SK-N-SH treated with all-trans-retinoic acid at 6 μM for 48 hours (cell line): ENCODE measurements around the gene TCEA2.

Source experiments
- ATAC-seq: fragments of 200-7000 bp; cut with Tn5 transposase; 3 replicates; pipeline ENCODE4 v1.9.1; 2020; ENCODE audit warnings: mild to moderate bottlenecking, moderate library complexity
- ARNTL ChIP-seq: fragments of 450-650 bp; formaldehyde crosslinking; IDR thresholded peaks from 2 replicates; pipeline ENCODE4 v1.5.0; 2020; ENCODE audit warnings: low read depth, mild to moderate bottlenecking, moderate library complexity, borderline replicate concordance
- BACH2 ChIP-seq: fragments of 250-450 bp; sonication (Bioruptor Pico); IDR thresholded peaks from 2 replicates; pipeline ENCODE4 v1.9.0; 2021; ENCODE audit warnings: mild to moderate bottlenecking, borderline replicate concordance
- CSDC2 ChIP-seq: fragments of 250-450 bp; sonication (Bioruptor Pico); IDR thresholded peaks from 2 replicates; pipeline ENCODE4 v1.5.0; 2020; ENCODE audit warnings: mild to moderate bottlenecking, moderate library complexity
- CSRNP3 ChIP-seq: fragments of 250-450 bp; sonication (Bioruptor Pico); IDR thresholded peaks from 2 replicates; pipeline ENCODE4 v1.5.1; 2021; ENCODE audit warnings: mild to moderate bottlenecking, moderate library complexity
- ESRRG ChIP-seq: fragments of 250-450 bp; sonication (Bioruptor Pico); IDR thresholded peaks from 2 replicates; pipeline ENCODE4 v1.6.1; 2021; ENCODE audit warnings: mild to moderate bottlenecking
- GLIS3 ChIP-seq: fragments of 250-450 bp; sonication (Bioruptor Pico); IDR thresholded peaks from 2 replicates; pipeline ENCODE4 v1.5.0; 2020; ENCODE audit warnings: mild to moderate bottlenecking, moderate library complexity
- ISL1 ChIP-seq: fragments of 250-450 bp; sonication (Bioruptor Pico); IDR thresholded peaks from 2 replicates; pipeline ENCODE4 v2.1.2; 2022; ENCODE audit warnings: mild to moderate bottlenecking, moderate library complexity
- OSR1 ChIP-seq: fragments of 250-450 bp; sonication (Bioruptor Pico); IDR thresholded peaks from 2 replicates; pipeline ENCODE4 v1.8.0; 2022; ENCODE audit warnings: moderate library complexity, mild to moderate bottlenecking, inconsistent platforms
- PATZ1 ChIP-seq: fragments of 250-450 bp; sonication (Bioruptor Pico); IDR thresholded peaks from 2 replicates; pipeline ENCODE4 v1.8.0; 2020; ENCODE audit warnings: mild to moderate bottlenecking, moderate library complexity, borderline replicate concordance
- POU6F1 ChIP-seq: fragments of 250-450 bp; sonication (Bioruptor Pico); IDR thresholded peaks from 2 replicates; pipeline ENCODE4 v1.8.0; 2021; ENCODE audit warnings: low read depth, mild to moderate bottlenecking, moderate library complexity, borderline replicate concordance
- PPARA ChIP-seq: fragments of 250-450 bp; sonication (Bioruptor Pico); IDR thresholded peaks from 2 replicates; pipeline ENCODE4 v1.5.0; 2020; ENCODE audit warnings: mild to moderate bottlenecking, borderline replicate concordance
- RARB ChIP-seq: fragments of 250-450 bp; sonication (Bioruptor Pico); IDR thresholded peaks from 2 replicates; pipeline ENCODE4 v1.8.0; 2021; ENCODE audit warnings: mild to moderate bottlenecking, moderate library complexity
- SNAI2 ChIP-seq: fragments of 250-450 bp; sonication (Bioruptor Pico); IDR thresholded peaks from 2 replicates; pipeline ENCODE4 v1.5.0; 2020; ENCODE audit warnings: mild to moderate bottlenecking, moderate library complexity
- TCF4 ChIP-seq: fragments of 250-450 bp; sonication (Bioruptor Pico); IDR thresholded peaks from 2 replicates; pipeline ENCODE4 v1.8.0; 2021; ENCODE audit warnings: mild to moderate bottlenecking, moderate library complexity, borderline replicate concordance
- TOX ChIP-seq: fragments of 250-450 bp; sonication (Bioruptor Pico); IDR thresholded peaks from 2 replicates; pipeline ENCODE4 v1.8.0; 2021; ENCODE audit warnings: mild to moderate bottlenecking, moderate library complexity, borderline replicate concordance
- TSHZ2 ChIP-seq: fragments of 250-450 bp; sonication (Bioruptor Pico); IDR thresholded peaks from 2 replicates; pipeline ENCODE4 v1.5.0; 2020; ENCODE audit warnings: mild to moderate bottlenecking, moderate library complexity
- ZC3H10 ChIP-seq: fragments of 250-450 bp; sonication (Bioruptor Pico); IDR thresholded peaks from 2 replicates; pipeline ENCODE4 v1.5.1; 2021; ENCODE audit warnings: mild to moderate bottlenecking, moderate library complexity
- ZFP3 ChIP-seq: fragments of 250-450 bp; sonication (Bioruptor Pico); IDR thresholded peaks from 2 replicates; pipeline ENCODE4 v1.5.0; 2020; ENCODE audit warnings: mild to moderate bottlenecking, moderate library complexity
- ZNF565 ChIP-seq: fragments of 450-650 bp; formaldehyde crosslinking; conservative IDR thresholded peaks from 2 replicates; pipeline ENCODE4 v1.5.0; 2020; ENCODE audit warnings: low read depth, mild to moderate bottlenecking, moderate library complexity
- ZNF70 ChIP-seq: fragments of 450-650 bp; formaldehyde crosslinking; IDR thresholded peaks from 2 replicates; pipeline ENCODE4 v1.5.0; 2020; ENCODE audit warnings: mild to moderate bottlenecking, moderate library complexity
- ZNF8 ChIP-seq: fragments of 450-650 bp; formaldehyde crosslinking; IDR thresholded peaks from 2 replicates; pipeline ENCODE4 v1.5.0; 2020; ENCODE audit warnings: mild to moderate bottlenecking, moderate library complexity

Gene TCEA2

GRCh38 chr20:64082820-64083377 is 19.9 kb downstream of the TCEA2 start:
- no peak for ATAC-seq
- no peak for TF ChIP-seq ARNTL
- TF ChIP-seq ZFP3 (CRISPR knock-in tag), result no peak
- no peak for TF ChIP-seq ZC3H10
- no peak for TF ChIP-seq GLIS3 (CRISPR knock-in tag)
- no peak for TF ChIP-seq CSDC2 (CRISPR knock-in tag)
- TF ChIP-seq ESRRG (CRISPR knock-in tag), result no peak
- TF ChIP-seq ISL1 (CRISPR knock-in tag), result no peak
- no peak for TF ChIP-seq SNAI2 (CRISPR knock-in tag)
- no peak for TF ChIP-seq OSR1
- TF ChIP-seq BACH2 (CRISPR knock-in tag), result no peak

GRCh38 chr20:64083378-64083803 is 20.4 kb downstream of the TCEA2 start:
- TF ChIP-seq PPARA (no peak), RARB (CRISPR knock-in tag) (no peak), OSR1 (no peak), CSRNP3 (CRISPR knock-in tag) (no peak), ZNF8 (no peak), TCF4 (CRISPR knock-in tag) (no peak), TOX (CRISPR knock-in tag) (no peak), ZFP3 (CRISPR knock-in tag) (no peak), PATZ1 (CRISPR knock-in tag) (no peak), ZNF70 (CRISPR knock-in tag) (no peak), BACH2 (CRISPR knock-in tag) (no peak), ZNF565 (CRISPR knock-in tag) (no peak), ESRRG (CRISPR knock-in tag) (no peak), POU6F1 (no peak), GLIS3 (CRISPR knock-in tag) (no peak)
- peak; percentile 79 for ATAC-seq

GRCh38 chr20:64083804-64084684 is 21.0 kb downstream of the TCEA2 start, which contains the start of gene LKAAEAR1:
Gene LKAAEAR1, minus strand, starts transcription at chr20:64084398. Its CDS starts 179 bp downstream, at chr20:64084219.
- no peak; the same call in 1 of the 3 replicates for ATAC-seq
- TF ChIP-seq SNAI2 (CRISPR knock-in tag), result no peak
- TF ChIP-seq TSHZ2 (CRISPR knock-in tag), result no peak
- TF ChIP-seq CSDC2 (CRISPR knock-in tag), result no peak
- no peak for TF ChIP-seq ZNF8
- no peak for TF ChIP-seq RARB (CRISPR knock-in tag)
- no peak for TF ChIP-seq ZNF70 (CRISPR knock-in tag)
